Measurements from ENCODE around the gene SRRM2.

SRRM2 gene

DNA sequence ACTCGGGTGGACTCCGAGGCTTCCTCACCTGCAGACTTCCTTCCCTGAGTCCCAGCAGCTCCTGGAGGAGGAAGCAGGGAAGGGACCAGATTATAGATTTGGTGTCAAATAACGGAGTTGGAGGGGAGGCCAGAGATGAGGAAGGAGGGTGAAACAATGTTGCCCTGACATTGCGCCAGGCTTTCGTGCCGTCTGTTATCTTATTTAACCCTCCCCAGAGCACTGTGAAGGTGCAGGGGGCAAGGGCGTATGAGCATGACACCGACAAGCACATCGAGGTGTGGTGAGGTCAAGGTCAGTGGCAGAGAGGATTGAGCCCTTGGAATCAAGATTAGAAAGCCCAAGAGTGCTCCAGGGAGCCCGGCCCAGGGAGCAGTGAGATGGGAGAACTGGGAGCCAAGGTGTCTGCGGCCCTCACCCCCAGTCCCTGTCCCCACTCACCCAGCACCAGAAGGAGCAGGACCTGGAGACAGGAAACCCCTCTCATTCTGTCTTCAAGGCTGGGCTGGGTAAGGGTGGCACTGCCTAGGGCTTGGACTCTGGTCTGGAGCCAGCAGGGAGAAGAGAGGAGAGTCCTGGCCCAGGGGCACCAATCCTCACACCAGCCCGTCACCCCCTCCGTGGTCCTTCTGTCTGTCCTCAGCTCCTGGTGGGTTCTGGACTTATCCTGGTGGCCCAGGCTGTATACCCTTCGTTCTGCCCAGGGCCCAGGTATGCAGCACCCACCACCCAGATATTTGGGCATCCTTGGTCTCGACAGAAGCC is 33.8 kb downstream of the SRRM2 start:
- TF ChIP-seq ZFX (IDR thresholded peaks at IDR 0.05; ENCODE audit: borderline replicate concordance), result no peak
- TF ChIP-seq, protein P1, sequence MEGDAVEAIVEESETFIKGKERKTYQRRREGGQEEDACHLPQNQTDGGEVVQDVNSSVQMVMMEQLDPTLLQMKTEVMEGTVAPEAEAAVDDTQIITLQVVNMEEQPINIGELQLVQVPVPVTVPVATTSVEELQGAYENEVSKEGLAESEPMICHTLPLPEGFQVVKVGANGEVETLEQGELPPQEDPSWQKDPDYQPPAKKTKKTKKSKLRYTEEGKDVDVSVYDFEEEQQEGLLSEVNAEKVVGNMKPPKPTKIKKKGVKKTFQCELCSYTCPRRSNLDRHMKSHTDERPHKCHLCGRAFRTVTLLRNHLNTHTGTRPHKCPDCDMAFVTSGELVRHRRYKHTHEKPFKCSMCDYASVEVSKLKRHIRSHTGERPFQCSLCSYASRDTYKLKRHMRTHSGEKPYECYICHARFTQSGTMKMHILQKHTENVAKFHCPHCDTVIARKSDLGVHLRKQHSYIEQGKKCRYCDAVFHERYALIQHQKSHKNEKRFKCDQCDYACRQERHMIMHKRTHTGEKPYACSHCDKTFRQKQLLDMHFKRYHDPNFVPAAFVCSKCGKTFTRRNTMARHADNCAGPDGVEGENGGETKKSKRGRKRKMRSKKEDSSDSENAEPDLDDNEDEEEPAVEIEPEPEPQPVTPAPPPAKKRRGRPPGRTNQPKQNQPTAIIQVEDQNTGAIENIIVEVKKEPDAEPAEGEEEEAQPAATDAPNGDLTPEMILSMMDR (IDR thresholded peaks at IDR 0.05), result no peak
- no peak overlapping the region for H3K27ac ChIP-seq

DNA sequence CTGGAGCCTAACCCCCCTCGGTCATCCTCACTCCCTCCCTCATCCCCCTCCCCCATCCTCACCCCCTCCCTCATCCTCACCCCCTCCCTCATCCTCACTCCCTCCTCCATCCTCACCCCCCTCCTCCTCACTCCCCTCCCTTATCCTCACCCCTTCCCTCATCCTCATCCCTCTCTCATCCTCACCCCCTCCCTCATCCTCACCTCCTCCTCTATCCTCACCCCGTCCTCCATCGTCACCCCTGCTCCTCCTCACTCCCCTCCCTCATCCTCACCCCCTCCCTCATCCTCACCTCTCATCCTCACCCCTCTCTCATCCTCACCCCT is 34.4 kb downstream of the SRRM2 start:
- TF ChIP-seq, protein P1 (IDR thresholded peaks at IDR 0.05), result no peak
- no peak for TF ChIP-seq ZFX (IDR thresholded peaks at IDR 0.05; ENCODE audit: borderline replicate concordance)

DNA sequence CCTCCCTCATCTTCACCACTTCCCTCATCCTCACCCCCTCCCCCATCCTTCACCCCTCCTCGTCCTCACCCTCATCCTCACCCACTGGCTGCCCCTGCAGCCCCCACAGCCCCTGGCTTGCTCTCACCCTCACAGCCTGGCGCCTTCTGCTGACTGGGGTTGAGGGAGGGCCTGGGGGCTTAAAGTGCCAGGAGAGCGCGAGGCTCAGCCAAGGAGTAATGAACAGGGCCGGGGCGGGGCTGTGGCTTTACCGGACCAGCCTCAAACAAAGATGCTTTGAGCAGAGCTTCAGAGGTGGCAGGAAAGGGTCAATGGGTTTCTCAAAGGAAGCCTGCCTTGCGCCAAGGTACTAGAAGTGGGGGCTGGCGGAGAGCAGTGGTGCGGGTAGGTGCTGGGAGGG is 35.0 kb downstream of the SRRM2 start, which contains the start of gene PRSS33:
Gene PRSS33 (minus strand): TSS at position 155 of the 400 bp plus-strand sequence. CDS start 1,013 bp downstream, outside the sequence.
- TF ChIP-seq ZFX (IDR thresholded peaks at IDR 0.05; ENCODE audit: borderline replicate concordance), result no peak
- TF ChIP-seq, protein P1 (IDR thresholded peaks at IDR 0.05), result no peak
- H3K27ac ChIP-seq, result no peak within 1 kb of the TSS

More for the DNA sequence above, 34.4 kb downstream of the SRRM2 start:
- H3K27ac ChIP-seq, result no peak overlapping the region

DNA sequence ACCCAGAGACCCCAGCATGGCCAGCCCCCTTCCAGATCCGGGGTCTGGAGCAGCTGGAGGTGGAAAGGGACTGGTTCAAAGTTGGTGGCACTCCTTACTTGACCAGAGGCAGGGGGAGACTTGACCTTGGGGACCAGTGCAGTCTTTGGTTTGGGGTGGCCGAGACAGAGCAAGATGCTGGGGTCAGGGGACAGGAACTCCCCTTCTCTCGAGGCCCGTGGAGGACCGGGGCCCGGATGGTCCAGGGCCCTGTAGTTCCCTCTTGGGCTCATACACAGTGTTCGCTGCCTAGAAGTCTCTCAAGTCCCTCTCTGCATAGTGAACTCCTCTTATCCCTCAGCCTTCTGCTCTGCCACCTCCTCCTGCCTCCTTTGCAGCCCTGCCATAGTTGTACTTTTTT is 35.5 kb downstream of the SRRM2 start:
- H3K27ac ChIP-seq, result no peak overlapping the region
- TF ChIP-seq ZFX (IDR thresholded peaks at IDR 0.05; ENCODE audit: borderline replicate concordance), result no peak
- TF ChIP-seq, protein P1 (IDR thresholded peaks at IDR 0.05), result no peak

DNA sequence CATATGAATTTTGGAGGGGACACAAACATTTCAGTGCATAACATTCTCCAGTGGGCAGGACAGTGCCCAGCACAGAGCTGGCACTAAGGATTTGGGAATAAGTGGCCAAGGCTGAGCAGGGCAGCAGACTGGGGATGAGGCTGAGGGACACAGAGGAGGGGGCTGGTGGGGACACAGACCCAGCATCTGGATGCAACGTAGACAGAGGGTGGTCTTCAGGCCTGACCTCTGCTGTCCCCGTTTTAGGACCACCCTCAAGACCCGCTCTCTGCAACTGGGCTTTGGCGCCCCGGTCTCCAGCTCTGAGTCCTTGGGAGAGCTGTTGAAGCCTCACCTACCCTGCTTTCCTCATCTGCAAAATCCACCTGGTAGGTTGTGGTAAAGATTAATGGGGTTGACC is 38.2 kb downstream of the SRRM2 start:
- H3K27ac ChIP-seq, result no peak overlapping the region
- no peak for TF ChIP-seq ZFX (IDR thresholded peaks at IDR 0.05; ENCODE audit: borderline replicate concordance)
- TF ChIP-seq, protein P1 (IDR thresholded peaks at IDR 0.05), result no peak

DNA sequence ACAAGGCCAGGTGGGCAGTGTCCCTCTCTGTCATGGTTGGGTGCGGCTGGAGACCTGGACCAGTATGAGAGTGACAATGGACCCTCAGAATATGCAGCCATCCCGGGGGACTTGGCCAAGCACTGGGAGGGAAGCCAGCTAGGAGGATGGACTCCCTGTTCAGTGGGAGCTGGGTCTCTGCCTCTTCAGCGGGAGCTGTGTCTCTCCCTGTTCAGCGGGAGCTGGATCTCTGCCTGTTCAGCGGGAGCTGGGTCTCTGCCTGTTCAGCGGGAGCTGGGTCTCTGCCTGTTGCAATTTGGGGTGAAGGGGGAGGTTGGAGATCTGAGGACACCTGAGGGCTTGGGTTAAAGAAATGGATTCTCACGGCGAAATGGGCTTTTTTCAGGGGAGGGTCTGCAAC is 38.7 kb downstream of the SRRM2 start:
- TF ChIP-seq ZFX (IDR thresholded peaks at IDR 0.05; ENCODE audit: borderline replicate concordance), result no peak
- TF ChIP-seq, protein P1 (IDR thresholded peaks at IDR 0.05), result no peak
- no peak overlapping the region for H3K27ac ChIP-seq

DNA sequence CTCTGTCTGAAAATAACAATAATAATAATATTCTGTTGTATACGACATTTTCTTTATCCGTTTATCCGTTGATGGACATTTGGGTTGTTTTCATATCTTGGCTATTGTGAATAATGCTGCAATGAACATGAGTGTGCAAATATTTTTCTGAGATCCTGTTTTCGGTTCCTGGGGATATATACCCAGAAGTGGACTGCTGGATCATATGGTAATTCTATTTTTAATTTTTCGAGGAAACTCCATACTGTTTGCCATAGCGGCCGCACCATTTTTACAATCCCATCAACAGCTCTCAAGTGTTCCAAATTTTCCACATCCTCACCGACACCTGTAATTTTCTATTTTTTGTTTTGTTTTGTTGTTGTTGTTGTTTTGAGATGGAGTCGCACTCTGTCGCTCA is 40.5 kb downstream of the SRRM2 start:
- H3K27ac ChIP-seq, result no peak overlapping the region
- TF ChIP-seq, protein P1 (IDR thresholded peaks at IDR 0.05), result no peak
- no peak for TF ChIP-seq ZFX (IDR thresholded peaks at IDR 0.05; ENCODE audit: borderline replicate concordance)
